Motor neuron (in vitro differentiated cells): ENCODE measurements around the gene PHC3. TPM values are rescaled to one million over a fixed set of nuclear protein-coding genes. Genes with fewer than 3 reads are reported as not detected.

Source experiments
- ATAC-seq, 8 experiments: fragments of 200-7000 bp; cut with Tn5 transposase; replicated peaks in 6 of 8; 2 replicates each; pipeline ENCODE4 v1.8.0; 2021; ENCODE audit warnings: mild to moderate bottlenecking in 8 of 8, moderate library complexity in 8 of 8
- H3K27ac ChIP-seq, 2 donors: fragments of 250-450 bp; sonication (Bioruptor Pico); 2 replicates each; pipeline ENCODE4 v1.9.0; 2021; ENCODE audit warnings: antibody characterized with exemption in 2 of 2, mild to moderate bottlenecking in 2 of 2, moderate library complexity in 1 of 2
- H3K4me1 ChIP-seq, 2 donors: fragments of 250-450 bp; sonication (Bioruptor Pico); replicated peaks in 1 of 2; 2 replicates each; pipeline ENCODE4 v1.6.1; 2021; ENCODE audit warnings: antibody characterized with exemption in 2 of 2, mild to moderate bottlenecking in 2 of 2, moderate library complexity in 1 of 2
- H3K4me3 ChIP-seq, 5 donors: fragments of 250-450 bp; sonication (Bioruptor Pico); 2 replicates each; pipeline ENCODE4 v1.9.0; 2021; ENCODE audit warnings: antibody characterized with exemption in 5 of 5, mild to moderate bottlenecking in 5 of 5, moderate library complexity in 4 of 5
- WGBS, 10 experiments: fragments of 450-650 bp; shearing (Covaris generic); methylation state at CpG; one replicate each; pipeline ENCODE4 v1.0.0; 2022; 5-methylcytosine and 5-hydroxymethylcytosine counted together
- in situ Hi-C, 9 experiments: fragments of 400-800 bp; cut with MboI; loops; one replicate each; pipeline ENCODE4 v1.15.0; 2021; ENCODE audit warnings: low sequenced_read_pairs in 9 of 9, low pct_unique_long_range_greater_than_20kb in 2 of 9; ENCODE audit not compliant: unreplicated experiment in 9 of 9
- total RNA-seq, 8 experiments: library from RNA; unstranded; fragments of 300-600 nt; gene quantifications; 2 replicates each; pipeline versions ENCODE4 v1.2.3 to v1.2.4, GENCODE V29; 2022

Gene PHC3
- total RNA-seq, 8 experiments from 2014 or later = 12.4 to 58.5 (median 24.6) TPM

DNA sequence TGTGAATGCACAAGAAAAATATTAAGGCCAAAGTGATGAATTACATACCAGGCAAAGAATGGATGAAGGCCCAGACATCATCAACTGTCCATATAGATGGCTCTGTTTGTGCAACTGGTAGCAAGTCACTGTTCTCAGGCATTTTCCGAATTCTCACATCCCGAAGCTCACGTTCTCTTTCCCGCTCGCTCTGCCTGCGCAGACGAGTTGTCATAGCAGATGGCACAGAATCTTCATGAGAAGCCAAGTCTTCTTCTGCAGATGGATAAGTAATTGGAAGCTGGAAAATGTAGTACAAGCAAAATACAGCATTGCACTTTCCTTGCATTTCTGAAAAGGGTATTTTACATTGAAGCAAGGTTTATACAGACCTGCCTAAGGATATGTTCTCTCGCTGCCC is 79.1 kb downstream of the PHC3 start:
- Histone ChIP-seq H3K27ac (no peak overlapping the region), H3K4me1 (no peaks in the 10 kb centered on the region), H3K4me3 (no peak overlapping the region)
- 87 to 100% (median 95%) methylated on average over 1 to 8 of the region's 8 CpGs; no CpG with 5 or more reads in 1 of the 10 experiments for WGBS, 10 experiments
- in situ Hi-C loops = no loop called here
- ATAC-seq = no peak

DNA sequence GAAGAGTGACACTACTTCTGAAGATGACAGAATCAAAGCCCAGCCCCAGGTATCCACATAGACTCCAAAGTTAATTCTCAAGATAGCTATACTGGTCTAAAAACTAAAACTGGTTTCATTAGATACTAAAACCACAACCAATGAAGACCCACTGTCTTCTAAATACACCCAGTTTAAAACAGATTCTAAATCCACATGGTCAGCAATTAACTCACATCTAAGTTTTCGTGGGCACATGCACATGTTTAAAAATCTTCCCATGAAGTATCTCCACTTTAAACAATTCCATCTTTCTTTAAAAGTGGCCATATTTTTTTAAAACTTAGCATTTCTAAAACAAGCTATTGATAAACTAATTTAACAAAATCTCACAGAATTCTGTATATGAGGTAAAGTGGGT is 80.6 kb downstream of the PHC3 start:
- in situ Hi-C loops = no loop called here
- no peak for ATAC-seq
- no peak overlapping the region for H3K27ac ChIP-seq
- no peaks in the 10 kb centered on the region for H3K4me1 ChIP-seq
- WGBS, 10 experiments = 86 to 100% (median 100%) methylated on average over 1 of the region's 1 CpG; no CpG with 5 or more reads in 3 of the 10 experiments
- no peak overlapping the region for H3K4me3 ChIP-seq

DNA sequence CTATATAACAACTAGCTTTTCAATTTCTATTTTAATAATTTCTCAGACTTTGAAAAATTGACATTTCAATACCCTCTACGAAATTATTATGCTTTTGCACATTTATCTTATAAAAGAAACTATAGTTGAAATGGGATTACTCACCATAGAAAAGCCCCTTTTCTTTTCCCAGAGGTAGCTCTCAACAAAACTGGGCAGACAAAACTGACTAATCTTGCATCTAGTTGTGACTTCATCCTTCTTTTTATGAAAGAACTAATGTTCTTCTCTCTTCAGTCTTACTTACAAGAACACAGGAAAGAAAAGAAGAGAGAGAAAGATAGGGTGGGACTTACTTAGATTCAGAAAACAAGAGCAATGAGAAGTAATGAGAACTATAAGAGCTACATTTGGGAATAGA is 82.8 kb downstream of the PHC3 start:
- Histone ChIP-seq H3K4me3 (no peak overlapping the region), H3K4me1 (no peaks in the 10 kb centered on the region), H3K27ac (no peak overlapping the region)
- 64 to 100% (median 85%) methylated on average over 1 of the region's 1 CpG for WGBS, 10 experiments
- in situ Hi-C loops = no loop called here
- ATAC-seq = no peak

GRCh38 chr3:170096342-170096741 is 85.2 kb downstream of the PHC3 start:
- in situ Hi-C loops = no loop called here
- Histone ChIP-seq H3K27ac (no peak overlapping the region), H3K4me3 (no peak overlapping the region), H3K4me1 (no peaks in the 10 kb centered on the region)
- ATAC-seq = no peak
- WGBS, 10 experiments = 75 to 100% (median 98%) methylated on average over 1 to 3 of the region's 3 CpGs; no CpG with 5 or more reads in 2 of the 10 experiments

DNA sequence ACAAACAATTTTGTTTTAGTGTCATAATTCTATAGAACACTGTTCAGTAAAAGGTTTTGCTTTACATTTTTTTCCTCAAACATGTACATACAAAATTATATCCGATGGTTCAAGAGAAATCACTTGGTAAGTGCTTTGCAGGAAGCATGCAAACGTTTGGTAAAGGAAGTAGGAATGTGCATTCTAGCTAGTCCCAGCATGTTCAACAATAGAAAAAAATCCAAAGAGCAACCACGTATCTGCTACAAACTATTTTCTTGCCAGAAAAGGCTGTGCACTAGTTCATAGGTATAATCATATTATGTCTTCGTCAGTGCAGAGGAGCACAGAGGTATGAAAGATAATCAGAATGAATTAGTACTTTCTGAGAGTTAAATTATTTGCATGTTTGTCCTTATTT is 85.8 kb downstream of the PHC3 start:
- 78 to 100% (median 86%) methylated on average over 2 to 4 of the region's 4 CpGs; no CpG with 5 or more reads in 1 of the 10 experiments for WGBS, 10 experiments
- ATAC-seq = no peak
- H3K4me3 ChIP-seq = no peak overlapping the region
- H3K27ac ChIP-seq = no peak overlapping the region
- in situ Hi-C loops = no loop called here
- no peaks in the 10 kb centered on the region for H3K4me1 ChIP-seq

DNA sequence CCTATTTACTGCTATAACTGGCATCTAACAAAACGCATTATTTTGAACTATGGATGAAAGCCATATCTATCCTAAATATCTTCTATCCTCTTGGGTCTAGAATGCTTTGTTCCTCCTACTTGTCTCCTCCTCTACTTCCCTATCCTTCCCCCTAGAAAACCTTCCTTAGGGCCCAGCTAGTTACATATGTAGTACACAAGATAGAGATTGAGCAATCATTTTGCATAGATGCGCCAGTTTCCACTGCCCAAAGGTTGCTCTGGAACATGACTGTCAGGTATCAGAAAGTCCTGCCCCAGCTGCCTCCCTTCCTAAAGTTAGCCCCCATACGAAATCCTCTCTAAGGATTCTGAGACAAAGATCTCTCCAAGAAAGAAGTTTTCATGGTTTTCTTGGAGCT is 88.6 kb downstream of the PHC3 start:
- Histone ChIP-seq H3K4me1 (no peaks in the 10 kb centered on the region), H3K4me3 (no peak overlapping the region), H3K27ac (no peak overlapping the region)
- in situ Hi-C loops = no loop called here
- WGBS, 10 experiments = 90 to 100% (median 100%) methylated on average over 1 to 3 of the region's 3 CpGs; no CpG with 5 or more reads in 1 of the 10 experiments
- no peak for ATAC-seq

DNA sequence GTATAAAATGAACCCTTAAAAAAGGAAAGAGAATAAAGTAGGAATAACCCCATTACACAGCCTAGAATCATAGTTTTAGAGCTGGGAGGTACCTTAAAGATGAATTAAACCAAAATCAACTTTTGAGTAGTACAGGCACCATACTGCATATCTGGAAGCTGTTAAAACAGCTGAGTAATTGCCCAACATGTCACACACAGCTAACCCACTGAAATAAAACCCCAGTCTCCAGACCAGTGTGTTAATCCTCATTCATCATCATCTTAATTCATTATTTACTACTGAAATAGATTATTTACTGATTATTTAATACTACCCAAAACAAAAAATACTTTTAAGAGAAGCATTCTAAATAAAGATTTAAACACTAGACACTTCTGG is 90.9 kb downstream of the PHC3 start:
- Histone ChIP-seq H3K4me3 (no peak overlapping the region), H3K4me1 (no peaks in the 10 kb centered on the region), H3K27ac (no peak overlapping the region)
- in situ Hi-C loops = no loop called here
- no peak for ATAC-seq

- ATAC-seq = no peak
- no peaks in the 10 kb centered on the region for H3K4me1 ChIP-seq
- H3K27ac ChIP-seq = no peak overlapping the region
- 93 to 100% (median 98%) methylated on average over 1 to 3 of the region's 3 CpGs; no CpG with 5 or more reads in 4 of the 10 experiments for WGBS, 10 experiments
- no peak overlapping the region for H3K4me3 ChIP-seq
- in situ Hi-C loops = no loop called here
These were observed 91.5 kb downstream of the PHC3 start for GRCh38 chr3:170089862-170090600.

DNA sequence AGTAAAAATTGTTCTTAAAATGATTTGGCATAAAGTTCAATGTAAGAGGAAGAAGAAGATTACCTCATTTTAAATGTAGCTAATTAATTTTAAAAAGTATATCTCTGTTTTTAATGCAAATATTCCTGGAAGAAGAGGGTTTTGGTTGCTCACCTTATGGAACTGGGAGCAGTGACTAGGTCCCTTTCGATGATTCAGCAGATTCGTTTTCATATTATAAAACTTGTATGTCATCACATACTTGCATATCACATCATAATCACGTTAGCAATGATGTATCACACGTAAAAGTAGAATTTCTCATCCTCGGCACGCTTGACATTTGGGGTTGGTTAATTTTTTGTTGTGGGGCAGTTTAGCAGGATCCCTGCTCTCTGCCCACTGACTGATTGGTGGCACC is 96.1 kb downstream of the PHC3 start:
- no peak overlapping the region for H3K27ac ChIP-seq
- in situ Hi-C loops = no loop called here
- ATAC-seq = no peak
- WGBS, 10 experiments = 90 to 100% (median 95%) methylated on average over 2 to 6 of the region's 6 CpGs; no CpG with 5 or more reads in 1 of the 10 experiments
- no peaks in the 10 kb centered on the region for H3K4me1 ChIP-seq
- no peak overlapping the region for H3K4me3 ChIP-seq

DNA sequence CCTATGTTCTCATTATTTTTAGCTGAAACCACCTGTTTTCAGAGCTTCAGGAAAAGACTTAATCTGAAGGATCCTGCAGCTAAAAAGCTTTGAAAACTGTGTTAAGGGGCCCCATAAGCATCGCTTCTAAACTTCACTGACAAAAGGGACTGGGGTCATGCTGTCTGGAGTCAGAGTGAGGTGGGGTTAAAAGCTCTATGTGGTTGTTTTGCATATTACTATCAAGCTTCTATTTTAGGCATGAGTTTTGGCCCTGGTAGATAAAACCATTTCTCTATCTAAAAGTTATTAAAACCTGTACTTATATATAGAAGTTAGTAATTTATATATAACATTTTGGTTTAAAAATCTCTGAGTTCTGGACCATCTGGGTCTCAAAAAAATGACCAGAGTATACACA is 98.2 kb downstream of the PHC3 start:
- Histone ChIP-seq H3K4me3 (no peak overlapping the region), H3K27ac (no peak overlapping the region), H3K4me1 (no peaks in the 10 kb centered on the region)
- 75 to 100% (median 100%) methylated on average over 1 of the region's 1 CpG; no CpG with 5 or more reads in 5 of the 10 experiments for WGBS, 10 experiments
- no peak for ATAC-seq
- in situ Hi-C loops = no loop called here

GRCh38 chr3:170081079-170081741 is 100.3 kb downstream of the PHC3 start:
- H3K4me1 ChIP-seq = no peaks in the 10 kb centered on the region
- 57 to 100% (median 88%) methylated on average over 1 of the region's 1 CpG; no CpG with 5 or more reads in 3 of the 10 experiments for WGBS, 10 experiments
- H3K4me3 ChIP-seq = no peak overlapping the region
- no peak for ATAC-seq
- H3K27ac ChIP-seq = no peak overlapping the region
- in situ Hi-C loops = no loop called here

GRCh38 chr3:170080605-170081004 is 100.9 kb downstream of the PHC3 start:
- Histone ChIP-seq H3K4me3 (no peak overlapping the region), H3K4me1 (no peaks in the 10 kb centered on the region), H3K27ac (no peak overlapping the region)
- 88 to 100% (median 97%) methylated on average over 1 to 4 of the region's 4 CpGs; no CpG with 5 or more reads in 3 of the 10 experiments for WGBS, 10 experiments
- in situ Hi-C loops = no loop called here
- ATAC-seq = no peak

- Histone ChIP-seq H3K27ac (no peak overlapping the region), H3K4me1 (no peaks in the 10 kb centered on the region), H3K4me3 (no peak overlapping the region)
- in situ Hi-C loops = no loop called here
- 0 to 89% (median 38%) methylated on average over 1 to 2 of the region's 2 CpGs; no CpG with 5 or more reads in 1 of the 10 experiments for WGBS, 10 experiments
- no peak for ATAC-seq
These were observed 101.9 kb downstream of the PHC3 start for GRCh38 chr3:170079536-170080165.
